Epithelial cell of esophagus (primary cell): ENCODE data around the gene NELFE.

Source experiments
- DNase-seq: peaks from one replicate; pipeline ENCODE4 v3.0.0; 2010; ENCODE audit warnings: low read depth
- H3K4me3 ChIP-seq: 2 replicates; pipeline ENCODE4 v1.5.1; 2011; ENCODE audit warnings: mild to moderate bottlenecking, low read length, control low read depth
- TF ChIP-seq, protein P1 (sequence below): IDR thresholded peaks from 2 replicates; pipeline ENCODE4 v1.5.1; 2011; ENCODE audit warnings: low read depth, mild to moderate bottlenecking, low read length, control low read depth, inconsistent platforms; ENCODE audit not compliant: insufficient read depth; ENCODE audit errors: missing control alignments

NELFE gene

DNA sequence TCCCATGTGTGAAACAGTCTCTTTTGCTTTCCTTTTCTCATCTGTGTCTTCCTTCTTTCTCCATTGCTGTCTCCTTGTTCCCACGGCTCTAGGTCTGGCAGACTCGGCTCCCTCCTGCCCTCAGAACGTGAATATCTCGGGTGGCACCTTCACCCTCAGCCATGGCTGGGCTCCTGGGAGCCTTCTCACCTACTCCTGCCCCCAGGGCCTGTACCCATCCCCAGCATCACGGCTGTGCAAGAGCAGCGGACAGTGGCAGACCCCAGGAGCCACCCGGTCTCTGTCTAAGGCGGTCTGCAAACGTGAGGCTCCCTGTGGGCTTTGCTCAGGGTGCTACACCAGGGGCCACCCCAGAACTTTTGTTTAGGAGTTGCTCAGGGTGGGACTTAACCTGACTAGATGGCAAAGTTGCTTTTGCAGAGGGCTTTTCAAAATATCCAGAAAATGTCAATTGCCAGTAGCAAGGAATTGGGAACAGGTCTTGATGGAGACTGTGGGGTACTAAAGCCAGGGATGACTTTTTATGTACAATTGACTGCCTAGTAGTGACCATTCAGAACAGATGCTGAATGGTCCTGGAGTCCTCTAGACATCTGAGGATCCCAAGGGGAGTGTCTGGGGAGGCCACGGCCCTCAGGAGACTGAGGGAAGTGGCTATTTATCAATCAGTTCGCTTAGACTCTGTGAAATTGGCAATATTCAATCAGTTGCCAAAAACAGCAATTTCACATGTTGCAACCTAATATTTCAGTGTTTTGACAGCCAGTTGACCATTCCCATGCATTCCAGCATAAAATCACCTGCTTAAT lies 30.7 kb downstream of the NELFE start:
- no peak overlapping the region for H3K4me3 ChIP-seq
- TF ChIP-seq, protein P1, sequence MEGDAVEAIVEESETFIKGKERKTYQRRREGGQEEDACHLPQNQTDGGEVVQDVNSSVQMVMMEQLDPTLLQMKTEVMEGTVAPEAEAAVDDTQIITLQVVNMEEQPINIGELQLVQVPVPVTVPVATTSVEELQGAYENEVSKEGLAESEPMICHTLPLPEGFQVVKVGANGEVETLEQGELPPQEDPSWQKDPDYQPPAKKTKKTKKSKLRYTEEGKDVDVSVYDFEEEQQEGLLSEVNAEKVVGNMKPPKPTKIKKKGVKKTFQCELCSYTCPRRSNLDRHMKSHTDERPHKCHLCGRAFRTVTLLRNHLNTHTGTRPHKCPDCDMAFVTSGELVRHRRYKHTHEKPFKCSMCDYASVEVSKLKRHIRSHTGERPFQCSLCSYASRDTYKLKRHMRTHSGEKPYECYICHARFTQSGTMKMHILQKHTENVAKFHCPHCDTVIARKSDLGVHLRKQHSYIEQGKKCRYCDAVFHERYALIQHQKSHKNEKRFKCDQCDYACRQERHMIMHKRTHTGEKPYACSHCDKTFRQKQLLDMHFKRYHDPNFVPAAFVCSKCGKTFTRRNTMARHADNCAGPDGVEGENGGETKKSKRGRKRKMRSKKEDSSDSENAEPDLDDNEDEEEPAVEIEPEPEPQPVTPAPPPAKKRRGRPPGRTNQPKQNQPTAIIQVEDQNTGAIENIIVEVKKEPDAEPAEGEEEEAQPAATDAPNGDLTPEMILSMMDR = no peak
- DNase-seq = no peak

DNA sequence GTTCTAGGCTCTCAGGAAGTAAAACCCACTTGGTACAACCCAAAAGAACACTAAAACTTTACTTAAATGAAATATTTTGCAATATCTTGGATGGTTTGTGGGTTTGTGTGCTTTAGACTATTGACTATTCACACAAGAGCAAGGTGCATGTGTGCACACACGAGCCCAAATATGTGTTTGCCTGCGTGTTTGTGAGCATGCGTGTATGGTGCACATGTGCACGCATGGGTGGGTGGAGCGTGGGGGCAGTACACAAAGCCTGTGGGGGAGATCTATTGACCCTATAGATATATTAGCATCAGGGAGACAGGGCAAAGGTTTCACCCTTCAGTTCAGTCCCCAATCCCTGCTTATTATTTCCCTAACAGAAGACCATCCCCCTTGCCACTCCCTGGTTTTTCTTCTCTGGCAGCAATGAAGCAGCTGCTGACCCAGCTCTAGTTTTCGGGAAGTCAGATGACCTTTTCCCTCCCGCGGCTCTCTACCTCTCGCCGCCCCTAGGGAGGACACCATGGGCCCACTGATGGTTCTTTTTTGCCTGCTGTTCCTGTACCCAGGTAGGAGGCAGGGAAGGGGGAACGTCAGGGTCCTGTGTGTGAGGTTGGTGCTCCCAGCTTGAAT lies 31.4 kb downstream of the NELFE start, which contains the start of gene C2:
C2 (plus strand) TSS at position 476 of the 621 bp plus-strand sequence; CDS start at position 512, 36 bp downstream.
- no peak within 1 kb of the TSS for H3K4me3 ChIP-seq
- TF ChIP-seq, protein P1 = no peak
- DNase-seq = no peak

DNA sequence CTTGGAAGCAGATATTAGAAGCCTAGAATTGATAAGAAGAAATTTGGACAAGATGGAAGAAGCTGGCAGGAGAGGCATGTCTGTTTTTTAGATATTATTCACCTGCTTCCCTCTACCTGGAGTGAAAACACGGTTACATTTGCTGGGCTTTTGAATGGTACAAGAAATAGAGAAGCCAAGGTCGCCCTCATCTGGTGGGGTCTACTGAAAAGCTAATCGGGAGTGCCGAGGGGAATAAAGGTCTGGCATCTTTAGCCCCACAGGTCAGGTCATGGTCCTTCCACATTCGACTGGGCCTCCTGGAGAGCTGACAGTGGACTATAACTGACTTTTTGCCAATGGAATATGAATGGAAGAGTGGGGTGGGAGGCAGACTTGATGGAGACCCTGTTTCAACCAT lies 35.8 kb downstream of the NELFE start:
- DNase-seq = no peak
- TF ChIP-seq, protein P1 = no peak
- H3K4me3 ChIP-seq = no peak overlapping the region

DNA sequence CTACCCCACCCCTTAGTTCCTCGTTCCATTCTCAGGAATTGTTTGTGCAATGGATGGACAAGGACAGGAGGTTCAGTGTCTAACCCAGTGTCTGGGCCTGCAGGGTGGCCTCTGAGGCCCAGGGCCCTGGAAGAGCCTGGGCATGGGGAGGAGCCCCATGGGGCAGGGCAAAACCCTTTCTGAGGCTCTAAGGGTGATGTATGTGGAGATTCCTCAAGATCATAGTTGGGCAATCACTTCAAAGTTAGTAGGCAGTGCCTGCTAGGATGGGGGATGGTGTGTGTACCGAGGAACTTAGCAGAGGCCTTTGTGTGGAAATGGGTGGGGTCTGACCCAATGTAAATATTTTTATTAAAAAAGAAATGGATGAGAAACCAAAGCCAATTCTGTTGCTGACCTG lies 38.0 kb downstream of the NELFE start:
- H3K4me3 ChIP-seq = no peak overlapping the region
- DNase-seq = peak; percentile 50
- TF ChIP-seq, protein P1 = no peak

DNA sequence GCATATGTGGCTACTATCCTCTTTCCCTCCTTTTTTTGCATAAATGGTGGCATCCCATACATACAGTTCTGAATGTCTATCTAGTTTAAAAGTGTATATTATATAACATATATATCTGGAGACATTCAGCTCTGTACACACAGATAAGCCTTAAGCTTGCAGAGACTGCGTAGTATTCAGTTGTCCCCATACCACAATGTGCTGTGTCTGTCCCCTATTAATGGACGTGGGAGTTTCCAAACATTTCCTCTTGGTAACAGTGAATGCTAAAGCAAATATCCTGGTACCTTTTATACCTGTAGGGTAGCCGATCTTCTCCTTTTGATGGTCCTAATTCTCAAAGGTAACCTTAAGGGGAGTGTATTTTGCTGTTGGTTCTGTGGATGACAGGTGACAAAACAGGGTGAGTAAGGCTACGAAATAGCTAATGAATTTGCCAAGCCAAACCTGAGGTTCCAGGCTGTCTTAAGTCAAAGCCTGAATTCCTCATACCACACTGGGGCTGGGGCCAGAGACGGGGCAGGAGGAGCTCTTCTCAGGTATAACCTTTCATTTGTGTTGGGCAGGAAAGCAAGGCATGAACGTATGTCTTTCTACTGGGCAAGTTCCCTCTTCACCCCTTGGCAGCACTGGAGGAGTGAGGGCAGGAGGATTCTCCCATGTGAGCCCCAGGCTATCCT lies 39.0 kb downstream of the NELFE start:
- TF ChIP-seq, protein P1 = no peak
- DNase-seq = peak; percentile 54
- no peak overlapping the region for H3K4me3 ChIP-seq

DNA sequence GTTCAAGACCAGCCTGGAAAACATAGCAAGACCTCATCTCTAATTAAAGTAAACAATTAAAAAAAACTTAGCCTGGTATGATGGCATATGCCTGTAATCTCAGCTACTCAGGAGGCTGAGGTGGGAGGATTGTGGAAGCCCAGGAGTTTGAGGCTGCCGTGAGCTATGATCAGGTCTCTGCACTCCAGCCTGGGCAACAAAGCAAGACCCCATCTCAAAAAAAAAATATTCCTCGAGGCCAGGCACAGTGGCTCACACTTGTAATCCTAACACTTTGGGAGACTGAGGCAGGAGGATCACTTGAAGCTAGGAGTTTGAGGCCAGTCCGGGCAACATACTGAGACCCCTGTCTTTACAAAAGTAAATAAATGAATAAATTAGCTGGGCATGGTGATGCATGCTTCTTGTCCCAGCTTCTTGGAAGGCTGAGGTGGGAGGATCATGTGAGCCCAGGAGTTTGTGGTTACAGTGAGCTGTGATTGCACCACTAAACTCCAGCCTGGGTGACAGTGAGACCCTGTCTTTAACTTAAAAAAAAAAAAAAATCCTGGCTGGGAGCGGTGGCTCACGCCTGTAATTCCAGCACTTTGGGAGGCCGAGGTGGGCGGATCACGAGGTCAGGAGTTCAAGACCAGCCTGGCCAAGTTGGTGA lies 40.6 kb downstream of the NELFE start:
- TF ChIP-seq, protein P1 = no peak
- no peak for DNase-seq
- H3K4me3 ChIP-seq = no peak overlapping the region
